ENCODE results near the gene CCDC185.

DNA sequence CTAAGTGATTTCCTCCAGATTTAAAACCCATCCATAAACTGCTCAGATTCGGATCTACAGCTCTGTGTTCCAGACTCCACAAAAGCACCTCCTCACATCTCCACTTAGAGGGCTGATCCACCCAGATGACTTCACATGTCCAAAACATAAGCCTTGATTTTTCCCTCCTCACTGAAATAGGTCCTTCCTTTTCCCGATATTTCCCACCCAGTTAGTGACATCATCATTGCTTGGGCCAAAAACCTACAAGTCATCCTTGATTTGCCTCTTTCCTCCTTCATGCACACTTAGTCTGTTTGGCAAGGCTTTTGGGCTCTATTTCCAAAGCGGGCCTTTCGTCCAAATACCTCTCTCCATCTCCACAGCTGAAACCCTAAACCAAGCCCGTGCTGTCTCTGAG, 32.3 kb downstream of the CCDC185 start:
- TF ChIP-seq, protein P1, sequence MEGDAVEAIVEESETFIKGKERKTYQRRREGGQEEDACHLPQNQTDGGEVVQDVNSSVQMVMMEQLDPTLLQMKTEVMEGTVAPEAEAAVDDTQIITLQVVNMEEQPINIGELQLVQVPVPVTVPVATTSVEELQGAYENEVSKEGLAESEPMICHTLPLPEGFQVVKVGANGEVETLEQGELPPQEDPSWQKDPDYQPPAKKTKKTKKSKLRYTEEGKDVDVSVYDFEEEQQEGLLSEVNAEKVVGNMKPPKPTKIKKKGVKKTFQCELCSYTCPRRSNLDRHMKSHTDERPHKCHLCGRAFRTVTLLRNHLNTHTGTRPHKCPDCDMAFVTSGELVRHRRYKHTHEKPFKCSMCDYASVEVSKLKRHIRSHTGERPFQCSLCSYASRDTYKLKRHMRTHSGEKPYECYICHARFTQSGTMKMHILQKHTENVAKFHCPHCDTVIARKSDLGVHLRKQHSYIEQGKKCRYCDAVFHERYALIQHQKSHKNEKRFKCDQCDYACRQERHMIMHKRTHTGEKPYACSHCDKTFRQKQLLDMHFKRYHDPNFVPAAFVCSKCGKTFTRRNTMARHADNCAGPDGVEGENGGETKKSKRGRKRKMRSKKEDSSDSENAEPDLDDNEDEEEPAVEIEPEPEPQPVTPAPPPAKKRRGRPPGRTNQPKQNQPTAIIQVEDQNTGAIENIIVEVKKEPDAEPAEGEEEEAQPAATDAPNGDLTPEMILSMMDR (IDR thresholded peaks at IDR 0.05 in 8 of 11, conservative IDR thresholded peaks at IDR 0.05 in 3 of 11), result no peak
- no peak for TF ChIP-seq POLR2AphosphoS5 (IDR thresholded peaks at IDR 0.05)
